ENCODE results near the gene AGO4.

GRCh38 chr1:35795295-35795694 lies 12.5 kb upstream of the AGO4 start:
- TF ChIP-seq CTCF (IDR thresholded peaks at IDR 0.05), result no peak
- TF ChIP-seq POLR2AphosphoS5 (IDR thresholded peaks at IDR 0.05), result no peak
- no peak for TF ChIP-seq POLR2A (IDR thresholded peaks at IDR 0.05)
